GM23338 (cell line): ENCODE measurements around the gene ARPC2.

Source experiments
- CTCF ChIP-seq, 2 experiments: fragments of 200-600 bp in 1 of 2; sonication (generic) in 1 of 2; conservative IDR thresholded peaks; 2 replicates each; pipeline versions ENCODE4 v1.5.1 to v1.6.1; 2016 to 2017; ENCODE audit warnings: antibody characterized with exemption in 2 of 2, low read depth in 2 of 2, mild to moderate bottlenecking in 2 of 2, moderate library complexity in 1 of 2
- EZH2 ChIP-seq: fragments of 200-600 bp; sonication (generic); IDR thresholded peaks from one replicate; pipeline ENCODE4 v1.8.0; 2017; ENCODE audit warnings: antibody characterized with exemption, mild to moderate bottlenecking, low read depth; ENCODE audit not compliant: unreplicated experiment
- EZH2phosphoT487 ChIP-seq: fragments of 200-600 bp; sonication (generic); IDR thresholded peaks from one replicate; pipeline ENCODE4 v1.8.1; 2018; ENCODE audit warnings: antibody characterized with exemption; ENCODE audit not compliant: unreplicated experiment
- POLR2AphosphoS5 ChIP-seq: IDR thresholded peaks from 2 replicates; pipeline ENCODE4 v1.6.1; 2016; ENCODE audit warnings: antibody characterized with exemption, low read depth
- REST ChIP-seq: IDR thresholded peaks from one replicate; pipeline ENCODE4 v1.6.1; 2018; ENCODE audit warnings: antibody characterized with exemption; ENCODE audit not compliant: unreplicated experiment
- ZNF331 ChIP-seq: fragments of 250-450 bp; sonication (Bioruptor Pico); IDR thresholded peaks from 2 replicates; pipeline ENCODE4 v1.5.0; 2020; ENCODE audit warnings: low read depth, mild to moderate bottlenecking, moderate library complexity

GRCh38 chr2:218265626-218266025 is 48.6 kb downstream of the ARPC2 start:
- TF ChIP-seq CTCF (conservative IDR thresholded peaks at IDR 0.05; ENCODE audit: low read depth in 2 of 2) (no peak), POLR2AphosphoS5 (no peak), ZNF331 (CRISPR knock-in tag) (no peak), EZH2 (no peak), EZH2phosphoT487 (no peak), REST (no peak)
